H9 (cell line): ENCODE results near the gene ASXL1. TPM values are rescaled to one million over a fixed set of nuclear protein-coding genes. Genes with fewer than 3 reads are reported as not detected.

ENCODE experiments used
- DNase-seq: peaks from one replicate; pipeline ENCODE4 v3.0.0-alpha.2; 2017
- H2AFZ ChIP-seq: one replicate; pipeline ENCODE4 v1.6.1; 2013; ENCODE audit warnings: mild to moderate bottlenecking, low read length, control low read depth, moderate library complexity
- H2AK5ac ChIP-seq: 2 replicates; pipeline ENCODE4 v1.6.1; 2013; ENCODE audit warnings: low read length, control low read depth, mixed read lengths; ENCODE audit not compliant: insufficient read length
- H2BK120ac ChIP-seq: one replicate; pipeline ENCODE4 v1.6.1; 2013; ENCODE audit warnings: low read depth, mild to moderate bottlenecking, low read length, control low read depth, inconsistent platforms; ENCODE audit not compliant: poor library complexity, severe bottlenecking
- H2BK12ac ChIP-seq: 2 replicates; pipeline ENCODE4 v1.6.1; 2013; ENCODE audit warnings: low read length, control low read depth, mixed read lengths, low read depth; ENCODE audit not compliant: insufficient read length
- H2BK15ac ChIP-seq: 2 replicates; pipeline ENCODE4 v1.6.1; 2013; ENCODE audit warnings: low read depth, low read length, control low read depth
- H2BK20ac ChIP-seq: one replicate; pipeline ENCODE4 v1.6.1; 2013; ENCODE audit warnings: low read depth, mild to moderate bottlenecking, low read length, control low read depth, inconsistent platforms; ENCODE audit not compliant: poor library complexity, severe bottlenecking
- H2BK5ac ChIP-seq: 2 replicates; pipeline ENCODE4 v1.6.1; 2013; ENCODE audit warnings: low read length, control low read depth, mixed read lengths; ENCODE audit not compliant: insufficient read length
- H3K14ac ChIP-seq: 2 replicates; pipeline ENCODE4 v1.6.1; 2013; ENCODE audit warnings: low read length, control low read depth; ENCODE audit not compliant: insufficient read depth
- H3K18ac ChIP-seq: 2 replicates; pipeline ENCODE4 v1.6.1; 2013; ENCODE audit warnings: low read depth, mild to moderate bottlenecking, mixed read lengths, low read length, control low read depth; ENCODE audit not compliant: insufficient read length
- H3K23ac ChIP-seq: 2 replicates; pipeline ENCODE4 v1.6.1; 2013; ENCODE audit warnings: low read length, control low read depth, mixed read lengths, low read depth; ENCODE audit not compliant: insufficient read length
- H3K23me2 ChIP-seq: 2 replicates; pipeline ENCODE4 v1.6.1; 2013; ENCODE audit warnings: low read depth, mild to moderate bottlenecking, mixed read lengths, low read length, control low read depth; ENCODE audit not compliant: insufficient read length, poor library complexity, severe bottlenecking
- H3K27ac ChIP-seq: 2 replicates; pipeline ENCODE4 v1.5.1; 2013; ENCODE audit warnings: low read length, control low read depth, mixed read lengths, low read depth; ENCODE audit not compliant: insufficient read length
- H3K27me3 ChIP-seq: 2 replicates; pipeline ENCODE4 v1.6.1; 2013; ENCODE audit warnings: low read length, control low read depth, inconsistent platforms; ENCODE audit not compliant: insufficient read depth
- H3K4ac ChIP-seq: 2 replicates; pipeline ENCODE4 v1.6.1; 2013; ENCODE audit warnings: low read depth, mild to moderate bottlenecking, control low read depth, inconsistent platforms, low read length, moderate library complexity
- H3K4me1 ChIP-seq: 2 replicates; pipeline ENCODE4 v1.6.1; 2013; ENCODE audit warnings: low read length, control low read depth, inconsistent platforms; ENCODE audit not compliant: insufficient read depth
- H3K4me2 ChIP-seq: 2 replicates; pipeline ENCODE4 v1.6.1; 2013; ENCODE audit warnings: low read length, control low read depth, mixed read lengths; ENCODE audit not compliant: insufficient read length, insufficient read depth
- H3K56ac ChIP-seq: 2 replicates; pipeline ENCODE4 v1.6.1; 2013; ENCODE audit warnings: low read depth, mild to moderate bottlenecking, mixed read lengths, low read length, control low read depth; ENCODE audit not compliant: insufficient read length
- H3K79me1 ChIP-seq: 2 replicates; pipeline ENCODE4 v1.6.1; 2013; ENCODE audit warnings: low read depth, mild to moderate bottlenecking, moderate library complexity, low read length, control low read depth, inconsistent platforms; ENCODE audit not compliant: insufficient read depth, poor library complexity, severe bottlenecking
- H3K79me2 ChIP-seq: 2 replicates; pipeline ENCODE4 v1.6.1; 2013; ENCODE audit warnings: low read length, control low read depth, inconsistent platforms; ENCODE audit not compliant: insufficient read depth
- H3K9ac ChIP-seq: 2 replicates; pipeline ENCODE4 v1.6.1; 2013; ENCODE audit warnings: low read length, control low read depth, mixed read lengths; ENCODE audit not compliant: insufficient read length; ENCODE audit errors: extremely low read depth
- H3K9me3 ChIP-seq: one replicate; pipeline ENCODE4 v1.6.1; 2013; ENCODE audit warnings: low read depth, low read length, inconsistent platforms; ENCODE audit not compliant: control insufficient read depth
- H3T11ph ChIP-seq: one replicate; pipeline ENCODE4 v1.6.1; 2013; ENCODE audit warnings: mild to moderate bottlenecking, low read length, control low read depth, inconsistent platforms
- H4K20me1 ChIP-seq: one replicate; pipeline ENCODE4 v1.6.1; 2013; ENCODE audit not compliant: control insufficient read depth, insufficient read length, insufficient read depth
- H4K5ac ChIP-seq: 2 replicates; pipeline ENCODE4 v1.6.1; 2013; ENCODE audit warnings: low read depth, mild to moderate bottlenecking, mixed read lengths, low read length, control low read depth; ENCODE audit not compliant: insufficient read length
- H4K8ac ChIP-seq: replicated peaks from 2 replicates; pipeline ENCODE4 v1.6.1; 2013; ENCODE audit warnings: low read length, control low read depth, mixed read lengths, low read depth; ENCODE audit not compliant: insufficient read length
- H4K91ac ChIP-seq: 2 replicates; pipeline ENCODE4 v1.6.1; 2013; ENCODE audit warnings: low read depth, mild to moderate bottlenecking, moderate library complexity, mixed read lengths, low read length, control low read depth; ENCODE audit not compliant: insufficient read length
- H3K27ac Mint-ChIP-seq, 3 experiments: 2 replicates in 2 of 3; 3 replicates in 1 of 3; pipeline ENCODE4 v1.8.0; 2020 to 2021; ENCODE audit warnings: mixed read lengths in 3 of 3, mild to moderate bottlenecking in 1 of 3, moderate library complexity in 1 of 3
- H3K27me3 Mint-ChIP-seq: 2 replicates; pipeline ENCODE4 v1.8.0; 2021; ENCODE audit warnings: low read depth, mild to moderate bottlenecking, moderate library complexity, mixed read lengths
- H3K36me3 Mint-ChIP-seq, 3 experiments: 2 replicates in 2 of 3; 3 replicates in 1 of 3; pipeline ENCODE4 v1.8.0; 2020 to 2021; ENCODE audit warnings: low read depth in 3 of 3, mixed read lengths in 3 of 3; ENCODE audit not compliant: insufficient read depth in 1 of 3
- H3K4me1 Mint-ChIP-seq, 2 experiments: 2 replicates each; pipeline ENCODE4 v1.8.0; 2020; ENCODE audit warnings: mixed read lengths in 2 of 2
- H3K4me3 Mint-ChIP-seq, 2 experiments: 2 replicates in 1 of 2; 3 replicates in 1 of 2; pipeline ENCODE4 v1.8.0; 2020 to 2021; ENCODE audit warnings: mild to moderate bottlenecking in 2 of 2, mixed read lengths in 2 of 2, moderate library complexity in 1 of 2
- H3K9me3 Mint-ChIP-seq, 2 experiments: 2 replicates in 1 of 2; 3 replicates in 1 of 2; pipeline ENCODE4 v1.8.0; 2020; ENCODE audit warnings: mild to moderate bottlenecking in 2 of 2, mixed read lengths in 2 of 2, moderate library complexity in 1 of 2
- CTCF ChIP-seq: fragments of 200-600 bp; sonication (generic); conservative IDR thresholded peaks from 3 replicates; pipeline ENCODE4 v1.8.0; 2021; ENCODE audit warnings: antibody characterized with exemption, mild to moderate bottlenecking
- WGBS: extraction: QIAGEN DNeasy Blood & Tissue Kit; methylation state at CpG from one replicate; pipeline ENCODE4 v1.1.7; 2013; ENCODE audit warnings: missing lambda C conversion rate, low lambda C conversion rate, mixed read lengths; ENCODE audit not compliant: insufficient read length; ENCODE audit errors: extremely low coverage; 5-methylcytosine and 5-hydroxymethylcytosine counted together
- total RNA-seq: library from RNA; stranded (reverse); gene quantifications from 2 replicates; pipeline ENCODE4 v1.2.1, GENCODE V29; 2021

Gene ASXL1
- total RNA-seq, 1 experiment from 2014 or later, result 39.5 TPM

- Histone ChIP-seq H3T11ph (no peak overlapping the region), H4K91ac (no peak overlapping the region), H3K4ac (no peak overlapping the region), H3K14ac (no peak overlapping the region), H3K79me1 (no peaks in the 10 kb centered on the region), H3K27ac (no peak overlapping the region), H3K9ac (no peak overlapping the region), H3K18ac (no peak overlapping the region), H2BK20ac (no peak overlapping the region), H3K27me3 (peaks cover 31% of the 10 kb centered on the region), H4K20me1 (no peaks in the 10 kb centered on the region), H3K9me3 (no peaks in the 10 kb centered on the region), H3K56ac (no peak overlapping the region), H2BK15ac (no peak overlapping the region), H3K4me1 (no peaks in the 10 kb centered on the region), H2BK120ac (no peak overlapping the region), H4K8ac (no peak overlapping the region), H2AFZ (no peak overlapping the region), H3K79me2 (no peaks in the 10 kb centered on the region), H2BK12ac (no peak overlapping the region), H3K4me2 (no peak overlapping the region), H4K5ac (no peak overlapping the region), H3K23ac (no peak overlapping the region), H2BK5ac (no peak overlapping the region), H2AK5ac (no peak overlapping the region), H3K23me2 (no peaks in the 10 kb centered on the region)
- Mint-ChIP-seq H3K4me1 (peaks cover 6 to 9% of the 10 kb centered on the region in 2 experiments), H3K36me3 (peaks cover 0 to 8% (median 3%) of the 10 kb centered on the region in 3 experiments; a peak in 4 of 7 replicates), H3K27me3 (peaks cover 87% of the 10 kb centered on the region), H3K9me3 (no peaks in the 10 kb centered on the region; a peak in 1 of 5 replicates), H3K4me3 (no peak overlapping the region), H3K27ac (no peak overlapping the region)
- no CpG with 5 or more reads among the region's 4 CpGs for WGBS
- no peak for DNase-seq
- no peak for TF ChIP-seq CTCF
Measured at GRCh38 chr20:32362901-32363364, 4.8 kb downstream of the ASXL1 start.
